RKO (cell line): Measurements from ENCODE around the gene CACNA2D3.

ENCODE experiments used
- DNase-seq: peaks from one replicate; pipeline ENCODE4 v3.0.0-alpha.2; 2016; ENCODE audit warnings: low spot score

Gene CACNA2D3

DNA sequence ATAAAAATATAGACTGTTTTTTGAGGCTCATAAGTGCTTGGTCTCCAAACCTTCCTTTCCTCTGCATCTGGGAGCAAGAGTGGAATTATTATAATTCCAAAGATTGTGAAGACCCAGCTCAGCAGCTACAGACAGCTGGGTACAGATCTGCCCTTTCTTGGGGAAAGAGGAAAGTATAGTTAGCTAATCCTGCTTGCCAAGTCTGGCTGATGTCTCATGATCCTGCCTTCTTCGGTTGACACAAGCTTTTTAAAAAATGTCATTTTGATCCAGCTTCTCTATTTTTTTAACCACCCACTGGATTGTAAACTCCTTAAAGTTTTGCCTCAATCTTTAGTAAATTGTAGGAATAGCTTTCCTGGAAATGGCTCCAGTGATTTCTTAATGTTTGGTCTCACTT lies 624.4 kb downstream of the CACNA2D3 start:
- DNase-seq = no peak

DNA sequence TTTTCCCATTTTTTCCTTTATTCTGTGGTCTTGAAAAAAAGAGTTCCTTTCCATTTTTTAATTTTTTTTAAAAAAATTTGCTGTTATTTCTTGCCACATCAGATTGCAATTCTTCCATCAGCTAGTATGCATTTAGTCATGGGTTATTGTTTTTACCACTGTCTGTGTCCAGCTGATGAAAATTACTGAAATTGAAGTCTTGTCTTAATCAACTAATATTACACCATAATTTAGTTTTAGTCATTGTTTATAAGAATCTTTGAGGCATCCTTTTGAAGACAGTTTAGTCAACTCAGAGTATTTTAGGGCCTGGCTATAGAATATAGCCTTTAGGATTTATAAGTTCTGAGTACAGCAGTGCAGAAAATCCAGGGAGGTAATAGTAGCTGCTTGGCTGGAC lies 633.4 kb downstream of the CACNA2D3 start:
- DNase-seq = no peak

DNA sequence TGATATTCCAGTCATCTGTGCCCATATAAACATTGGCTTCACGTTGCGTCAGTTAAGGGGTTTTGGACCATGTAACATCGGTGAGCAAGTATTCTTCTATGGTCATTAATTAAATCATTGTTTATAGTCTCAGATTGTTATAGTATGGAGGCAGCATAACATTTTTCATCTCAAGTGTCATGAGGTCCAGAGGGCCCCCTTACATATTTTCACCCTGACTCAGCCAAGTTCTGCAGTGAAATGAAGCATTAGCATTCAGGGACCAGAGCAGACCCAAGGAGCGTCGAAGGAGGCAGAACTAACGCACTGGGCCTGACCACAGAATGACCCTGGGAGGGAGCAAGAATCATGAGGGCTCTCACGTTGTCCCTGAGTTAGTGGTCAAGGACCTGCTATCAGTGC lies 634.0 kb downstream of the CACNA2D3 start:
- DNase-seq = no peak

DNA sequence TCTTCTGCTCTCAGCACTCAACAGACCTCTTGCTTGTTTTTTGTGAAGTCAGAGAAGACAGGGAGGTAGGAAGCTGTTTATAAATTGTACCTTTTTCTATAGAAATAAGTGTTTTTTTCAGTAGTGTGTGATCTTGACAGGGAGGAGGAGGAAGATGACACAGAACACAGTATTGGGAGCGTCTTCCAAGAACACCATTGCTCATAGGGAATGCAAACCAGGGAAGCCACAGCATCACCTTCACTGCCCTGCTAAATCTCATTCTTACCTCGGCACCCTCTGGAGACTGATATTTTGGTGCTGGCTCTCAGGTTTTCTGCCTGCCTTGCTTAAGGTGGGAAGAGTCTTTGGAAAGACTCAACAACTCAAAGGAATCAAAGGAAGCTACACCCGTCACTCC lies 636.1 kb downstream of the CACNA2D3 start:
- DNase-seq = no peak

DNA sequence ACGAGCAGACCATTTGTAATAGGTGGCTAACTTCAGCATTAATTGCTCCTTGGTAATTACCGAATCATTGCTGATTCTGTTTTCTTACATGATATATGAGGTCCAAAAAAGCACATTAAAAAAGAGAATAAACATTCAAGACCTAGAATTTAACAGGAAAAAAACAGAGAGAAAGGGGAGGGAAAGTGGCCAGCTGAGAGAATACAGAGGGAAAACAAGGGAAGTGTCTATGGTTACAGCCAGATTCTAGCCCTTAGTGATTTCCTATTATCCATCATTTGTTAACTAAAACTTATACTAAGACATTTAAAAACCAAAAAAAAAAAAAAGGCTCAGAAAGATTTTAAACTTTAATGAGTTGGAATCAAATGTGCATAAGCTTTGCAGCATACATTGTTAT lies 636.8 kb downstream of the CACNA2D3 start:
- DNase-seq = no peak

DNA sequence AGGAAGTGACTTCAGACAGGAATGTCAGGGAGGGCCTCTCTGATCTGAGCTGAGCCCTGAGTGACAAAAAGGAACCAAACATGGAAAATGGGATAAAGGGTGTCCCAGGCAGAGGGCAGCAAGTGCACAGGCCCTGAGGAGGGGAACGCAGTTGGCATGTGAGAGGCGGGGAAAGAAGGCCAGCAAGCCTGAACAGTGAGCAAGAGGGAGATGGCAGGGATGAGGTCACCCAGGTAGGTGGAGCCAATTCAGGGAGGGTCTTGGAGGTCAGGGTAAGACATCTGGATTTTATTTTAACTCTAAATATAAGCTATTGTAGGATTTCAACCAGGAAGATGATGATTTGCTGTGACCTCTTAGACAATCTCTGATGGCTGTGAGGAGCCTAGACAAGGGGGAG lies 637.8 kb downstream of the CACNA2D3 start:
- no peak for DNase-seq

DNA sequence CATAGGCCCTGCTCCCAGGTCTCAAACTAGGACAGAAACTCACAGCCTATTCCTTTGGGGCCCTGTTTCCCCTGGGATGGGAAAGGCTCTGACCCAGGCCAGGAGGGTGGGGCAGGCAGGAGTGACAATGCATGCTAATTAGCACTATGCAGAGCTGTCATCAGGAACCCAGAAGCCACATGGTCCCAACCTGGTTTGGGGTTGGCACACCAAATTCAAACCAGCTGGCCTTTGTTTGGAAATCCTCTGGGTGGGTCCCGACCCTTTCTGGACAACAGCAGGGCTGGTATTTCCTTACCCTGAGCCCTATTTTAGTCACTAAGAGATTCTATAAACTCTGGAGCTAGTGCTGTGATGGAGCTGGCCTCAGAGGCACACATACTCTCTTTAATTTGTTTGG lies 639.3 kb downstream of the CACNA2D3 start:
- DNase-seq = no peak

DNA sequence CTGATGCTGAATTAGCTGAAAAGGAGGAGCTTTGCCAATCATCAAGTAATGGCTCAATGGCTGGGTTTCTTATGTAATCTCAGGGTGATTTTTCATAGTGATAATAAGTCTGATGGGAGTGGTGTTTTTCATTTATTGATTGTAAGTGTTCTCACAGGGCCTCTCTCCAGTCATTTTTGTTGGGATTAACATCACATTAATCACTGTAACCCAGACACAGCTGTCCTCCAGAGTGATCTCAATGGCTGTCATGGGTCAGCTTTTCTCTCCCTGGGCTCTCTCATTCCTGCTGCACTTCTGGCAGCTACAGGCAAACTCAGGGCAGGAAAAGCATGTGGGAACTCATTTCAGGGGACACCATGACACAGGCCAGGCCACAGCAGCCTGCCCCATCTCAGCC lies 642.6 kb downstream of the CACNA2D3 start:
- DNase-seq = no peak

DNA sequence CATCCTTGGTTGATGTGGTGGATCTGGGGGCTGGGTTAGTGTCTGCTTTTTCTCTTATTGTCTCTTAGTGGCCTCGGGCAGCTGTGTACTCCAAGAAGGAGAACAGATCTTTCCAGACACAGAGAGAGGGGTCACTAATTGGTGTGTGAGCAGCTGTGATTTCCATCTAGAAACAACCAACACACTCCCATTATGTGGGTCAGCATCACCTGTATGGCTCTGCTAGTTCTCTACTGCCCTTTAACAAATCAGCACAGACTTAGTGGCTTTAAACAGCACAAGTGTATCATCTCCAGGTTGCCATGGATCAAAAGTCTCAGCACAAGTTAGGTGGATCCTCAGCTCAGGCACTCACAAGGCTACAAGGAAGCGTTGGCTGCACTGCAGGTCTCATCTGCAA lies 648.7 kb downstream of the CACNA2D3 start:
- no peak for DNase-seq

DNA sequence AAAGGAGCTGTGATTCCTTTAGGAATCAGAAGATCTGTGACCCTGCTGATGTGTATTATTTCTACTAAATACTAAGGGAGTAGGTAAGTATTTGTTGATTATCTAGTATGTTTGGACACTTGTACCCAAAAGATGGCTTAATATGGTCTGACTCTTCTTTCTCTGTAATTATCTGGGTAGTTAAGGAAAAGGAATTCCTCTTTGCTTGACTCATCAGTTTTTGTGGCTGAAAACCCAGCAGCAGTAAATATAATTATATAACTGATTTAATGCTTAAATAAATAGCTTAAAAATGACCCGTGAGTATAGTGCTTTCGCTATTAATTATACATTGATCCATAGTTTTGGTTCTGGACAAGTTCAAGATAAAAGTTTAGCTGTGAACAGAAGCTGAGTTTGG lies 649.7 kb downstream of the CACNA2D3 start:
- no peak for DNase-seq

DNA sequence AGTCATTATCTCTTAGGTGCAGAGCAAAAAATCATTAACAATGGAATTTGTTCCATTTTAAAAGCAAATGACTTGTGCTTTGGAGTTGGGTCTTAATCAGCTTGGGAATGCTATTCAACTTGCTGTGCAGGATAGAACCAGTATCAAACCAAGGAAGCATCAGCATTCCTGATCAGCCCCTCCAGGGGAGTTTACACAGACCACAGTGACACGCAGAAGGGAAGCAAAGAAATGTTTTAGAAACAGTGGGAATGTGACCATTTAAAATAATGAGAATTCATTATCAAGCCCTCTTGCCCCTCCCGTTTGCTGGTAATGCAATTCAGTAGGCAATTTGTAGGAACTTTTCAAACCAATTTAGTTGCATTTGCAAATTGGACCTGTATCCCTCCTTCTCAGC lies 650.4 kb downstream of the CACNA2D3 start:
- no peak for DNase-seq

DNA sequence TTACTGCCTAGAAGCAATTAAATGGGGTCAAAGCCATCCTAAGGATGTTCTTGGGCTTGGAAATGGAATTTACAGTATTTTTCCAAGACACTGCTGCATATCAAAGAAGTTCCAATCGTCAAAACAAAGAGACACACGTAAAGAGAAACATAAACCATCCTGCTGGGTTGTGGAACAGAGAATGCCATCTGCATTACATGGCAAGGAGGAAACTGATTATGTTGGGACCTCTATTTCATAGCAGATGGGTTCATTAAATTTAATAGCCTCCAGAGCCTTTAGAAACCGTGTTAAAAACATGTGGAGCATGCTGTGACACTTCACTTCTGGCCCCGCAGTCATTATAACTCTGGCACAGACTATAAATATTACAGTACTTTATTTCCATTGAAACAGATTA lies 650.9 kb downstream of the CACNA2D3 start:
- DNase-seq = no peak

DNA sequence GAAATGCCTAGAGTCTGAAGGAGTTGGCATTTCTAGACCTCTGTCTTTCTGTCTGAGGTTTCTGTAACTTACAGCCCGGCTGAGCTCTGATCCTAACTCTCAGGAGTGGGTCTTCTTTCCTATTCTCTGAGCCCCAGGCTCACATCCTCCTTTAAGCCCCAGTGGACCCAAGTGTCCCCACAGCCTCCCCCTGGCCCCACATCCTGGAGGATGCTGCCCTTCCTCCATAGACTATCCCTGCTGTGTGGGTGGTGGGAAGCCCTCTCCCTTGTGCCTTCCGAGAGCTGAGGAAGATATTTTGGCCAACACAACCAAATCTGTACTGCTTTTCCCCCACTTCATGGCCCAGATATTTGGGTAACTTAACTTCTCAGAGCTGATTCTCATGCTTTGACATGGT lies 654.2 kb downstream of the CACNA2D3 start:
- no peak for DNase-seq

DNA sequence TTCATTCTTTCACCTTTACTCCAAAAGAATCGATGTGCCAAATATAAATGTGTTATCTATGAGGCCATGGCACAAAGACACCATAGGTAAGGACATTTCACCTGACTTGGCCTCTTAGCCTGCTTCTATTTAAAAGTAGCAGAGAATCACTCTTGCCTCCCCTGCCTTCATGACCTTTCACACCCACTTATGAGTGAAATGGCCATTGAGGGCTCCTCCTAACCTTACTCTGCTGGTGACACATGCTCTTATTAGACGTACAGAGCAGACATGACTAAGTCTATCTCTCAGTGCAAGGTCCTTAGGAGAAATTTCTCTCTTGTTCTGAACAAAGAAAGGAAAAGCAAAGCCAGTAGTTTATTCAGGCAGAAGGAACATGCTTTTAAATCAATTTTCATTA lies 654.8 kb downstream of the CACNA2D3 start:
- DNase-seq = no peak

DNA sequence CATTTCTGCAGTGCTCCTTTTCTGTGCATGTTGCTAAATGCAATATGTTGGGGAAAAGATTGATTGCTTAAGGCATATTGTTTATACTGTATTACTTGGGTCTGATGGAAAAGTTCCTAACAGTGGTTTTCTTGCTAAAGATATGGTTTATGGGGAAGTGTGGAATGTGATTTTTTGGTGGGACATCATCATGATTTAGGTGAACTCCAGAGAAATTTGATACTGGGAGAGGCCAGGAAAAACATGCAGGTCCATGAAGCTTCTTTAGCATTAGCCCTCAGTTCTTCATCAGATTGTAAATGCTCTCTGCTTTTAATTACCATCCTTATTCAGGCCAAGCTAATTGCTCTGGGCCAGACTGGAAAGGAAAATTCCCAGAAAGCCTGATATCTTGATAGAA lies 658.0 kb downstream of the CACNA2D3 start:
- no peak for DNase-seq

DNA sequence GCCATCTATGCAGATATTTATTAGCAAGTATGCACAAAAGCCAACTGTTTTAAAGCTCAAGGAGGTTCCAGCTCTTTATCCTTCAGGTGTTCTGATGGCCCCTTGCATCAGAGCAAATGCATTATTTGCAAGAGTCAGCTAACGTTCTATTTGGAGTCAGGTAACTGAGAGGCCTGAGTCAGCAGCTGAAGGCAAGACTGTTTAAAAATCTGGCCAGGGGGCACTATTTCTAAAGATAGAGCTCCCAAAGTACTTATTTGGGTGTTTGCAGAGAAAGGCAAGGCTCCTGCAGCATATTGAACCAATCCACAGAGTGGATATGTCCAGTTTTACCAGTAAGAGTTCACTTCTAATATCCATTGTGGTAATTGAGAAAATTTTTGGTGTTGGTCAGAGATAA lies 659.4 kb downstream of the CACNA2D3 start:
- DNase-seq = no peak

DNA sequence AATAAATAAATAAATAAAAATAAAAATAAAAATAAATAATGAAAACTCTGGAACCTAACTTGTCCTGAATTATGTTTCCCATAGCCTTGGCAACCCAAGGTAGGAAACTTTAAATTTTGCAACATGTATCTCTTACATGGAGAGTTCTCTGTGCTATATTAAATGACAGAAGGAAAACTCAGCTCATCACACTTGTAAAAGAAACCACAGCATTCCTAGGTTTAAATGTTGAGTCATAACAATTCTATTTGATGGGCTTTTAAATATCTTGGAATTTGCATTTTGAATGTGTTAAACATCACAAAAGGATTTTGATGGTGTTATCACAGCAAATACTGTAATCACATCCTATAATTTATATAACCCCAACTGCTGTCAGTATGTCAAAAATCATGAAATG lies 661.3 kb downstream of the CACNA2D3 start:
- DNase-seq = no peak

DNA sequence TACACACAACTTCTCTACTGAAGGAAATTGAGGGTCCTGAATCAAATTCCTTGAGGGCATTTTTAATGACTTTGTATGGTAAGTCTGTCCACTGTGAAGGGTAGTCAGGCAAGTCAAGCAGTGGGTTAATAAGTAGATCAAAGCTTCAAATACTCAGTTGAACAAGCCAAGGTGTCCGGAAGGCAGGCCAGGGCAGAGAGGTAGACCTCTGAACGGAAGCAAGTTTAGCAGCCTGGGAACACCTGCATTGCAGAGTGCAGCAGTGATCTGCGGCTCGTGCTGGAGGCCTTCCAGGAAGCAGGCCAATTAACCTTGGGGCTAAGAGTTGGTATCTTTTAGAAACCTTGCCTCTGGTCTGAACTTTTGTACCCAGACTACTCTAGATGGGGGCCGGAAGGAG lies 661.7 kb downstream of the CACNA2D3 start:
- DNase-seq = no peak

DNA sequence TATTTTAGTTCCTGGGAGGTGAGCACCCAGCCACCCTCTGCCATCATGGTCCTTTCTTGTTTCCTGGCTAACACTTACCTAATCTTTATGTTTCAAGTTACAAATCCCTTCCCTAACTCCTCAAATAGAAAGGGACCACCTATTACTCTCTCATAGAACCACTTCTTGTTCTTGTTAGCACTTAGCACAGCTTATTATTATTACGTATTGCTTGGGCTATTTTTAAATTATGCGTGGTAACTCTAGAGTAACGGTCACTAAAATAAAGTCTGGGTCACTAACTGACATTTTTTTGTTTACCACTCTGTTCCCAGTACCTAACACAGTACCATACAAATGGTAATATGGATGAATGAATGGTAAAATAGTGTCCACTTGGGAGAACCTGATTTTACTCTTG lies 663.6 kb downstream of the CACNA2D3 start:
- DNase-seq = no peak

DNA sequence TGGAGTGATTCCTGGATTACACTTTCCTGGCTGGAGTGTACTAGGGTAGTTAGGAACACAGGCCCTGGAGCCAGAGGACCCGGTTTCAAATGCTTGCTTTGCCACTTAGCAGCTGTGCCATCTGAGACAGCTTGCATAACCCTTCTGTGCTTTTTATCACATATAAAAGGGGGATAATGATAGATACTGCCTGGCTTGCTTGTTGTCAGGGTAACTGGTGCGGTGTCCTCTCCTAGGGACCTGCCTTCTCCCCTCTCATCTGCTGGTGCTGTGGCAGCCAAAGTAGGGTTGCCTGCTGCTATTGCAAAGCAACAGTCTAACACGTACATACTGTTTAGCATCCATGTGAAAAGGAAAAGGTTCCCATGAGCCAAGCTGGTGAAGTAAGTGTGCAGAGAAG lies 667.7 kb downstream of the CACNA2D3 start:
- DNase-seq = no peak

DNA sequence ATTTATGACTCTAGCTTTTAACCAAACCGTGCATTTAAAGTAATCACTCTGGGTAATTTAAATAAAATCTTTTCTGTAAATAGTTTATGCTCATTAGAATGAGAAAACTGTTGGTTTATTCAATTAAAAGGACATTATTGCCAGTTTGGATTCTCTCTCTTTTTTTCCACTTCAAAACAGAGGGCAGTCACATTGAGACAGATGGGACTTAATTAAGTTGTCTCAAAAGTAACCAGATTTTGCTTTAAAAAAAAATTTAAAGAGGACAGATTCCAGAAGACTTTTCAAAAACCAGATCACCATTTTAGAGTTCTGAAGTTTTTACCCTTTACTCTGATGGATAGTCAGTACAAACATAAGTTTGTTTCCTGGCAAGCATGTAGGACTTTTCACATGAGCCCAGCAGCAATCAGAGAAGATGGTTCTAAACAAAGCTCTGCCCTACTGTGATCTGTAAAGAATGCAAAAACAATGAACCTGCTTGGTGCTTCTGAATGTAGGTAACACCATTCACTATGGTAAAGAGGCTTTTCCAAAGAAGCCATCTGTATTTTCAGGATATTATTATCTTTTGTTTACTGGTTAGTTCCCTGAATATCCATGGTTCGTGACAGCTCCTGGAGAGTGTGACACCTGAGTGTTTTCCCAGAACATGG lies 669.3 kb downstream of the CACNA2D3 start:
- DNase-seq = no peak

DNA sequence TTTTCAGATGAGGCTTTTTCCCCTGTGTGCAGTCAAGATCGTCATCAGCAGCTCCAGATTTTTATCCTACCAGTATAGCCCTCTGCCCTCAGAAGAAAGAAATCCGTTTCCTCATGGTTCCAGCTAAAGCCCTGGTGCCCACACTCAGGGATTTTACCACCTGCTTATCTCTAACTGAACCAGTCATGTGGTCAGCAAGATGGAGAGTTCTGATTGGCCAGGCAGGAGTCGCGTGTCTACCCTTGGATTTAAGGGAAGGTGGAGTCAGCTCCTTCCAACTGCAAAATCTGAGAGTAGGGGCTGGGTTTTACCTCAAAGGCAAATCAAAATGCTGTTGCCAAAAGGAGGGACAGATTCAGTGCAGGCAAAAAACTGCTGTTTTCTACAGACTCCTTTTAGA lies 670.2 kb downstream of the CACNA2D3 start:
- DNase-seq = no peak

DNA sequence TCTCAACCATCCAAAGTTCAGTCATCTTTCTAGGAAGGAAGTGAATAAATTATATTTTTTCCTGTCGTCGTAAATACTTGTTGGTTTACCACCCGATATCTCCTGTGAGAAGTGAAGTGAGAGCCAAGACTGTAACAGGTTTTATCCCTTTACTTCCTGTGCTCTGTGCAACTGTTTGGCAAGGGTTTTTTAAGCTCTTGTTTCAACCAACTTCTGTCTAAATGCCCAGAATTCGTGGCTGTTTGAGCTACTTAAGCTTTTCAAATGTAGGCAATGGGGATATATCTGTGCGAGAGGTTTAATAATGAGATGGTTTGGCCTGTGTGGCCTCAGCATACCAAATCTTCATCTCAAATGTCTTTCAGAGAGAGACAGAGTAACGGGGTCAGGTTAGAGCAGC lies 670.8 kb downstream of the CACNA2D3 start:
- no peak for DNase-seq

DNA sequence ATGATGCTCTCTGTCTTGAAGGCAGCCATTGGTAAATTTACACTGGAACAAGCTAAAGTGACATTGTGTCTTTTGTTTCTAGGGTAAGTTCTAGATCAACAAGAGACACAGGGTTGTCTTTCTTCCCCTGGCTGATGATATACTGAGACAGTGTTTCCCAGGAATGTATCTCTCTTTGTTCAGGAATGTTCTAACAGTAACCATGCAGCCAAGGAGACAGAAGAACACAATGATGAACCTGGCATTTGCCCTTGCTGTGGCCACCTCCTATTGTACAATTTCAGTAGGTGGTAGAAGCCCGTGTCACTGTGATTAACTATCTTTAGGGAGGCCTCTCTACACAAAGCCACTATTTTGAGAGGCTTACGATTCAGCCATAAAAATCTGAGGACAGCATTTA lies 674.8 kb downstream of the CACNA2D3 start:
- no peak for DNase-seq

DNA sequence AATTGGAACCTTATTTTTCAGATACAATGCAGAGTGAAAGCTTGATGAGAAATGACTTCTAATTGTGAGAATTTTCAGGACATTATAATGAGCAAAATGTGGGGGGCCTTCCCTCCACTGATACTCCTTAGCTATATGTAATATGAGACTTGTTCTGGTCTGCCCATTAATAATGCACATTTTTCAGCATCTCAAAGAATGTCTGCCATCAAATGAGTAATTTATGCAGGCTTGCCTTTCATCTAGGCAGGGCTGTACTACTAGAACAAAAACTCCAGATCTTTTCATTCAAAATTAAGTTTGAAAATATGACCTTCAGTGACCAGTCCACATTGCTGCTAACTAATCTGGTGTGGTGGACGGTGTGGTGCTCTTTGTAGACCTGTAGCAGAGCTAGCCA lies 678.1 kb downstream of the CACNA2D3 start:
- DNase-seq = no peak
